NCI-H2196 (cell line): ENCODE results near the gene RBM33.
A peak's percentile ranks its signal among the peaks of the same experiment; 100 is the strongest.

Experiments
- DNase-seq: peaks from one replicate; lab custom pipeline; 2025; ENCODE audit not compliant: unreplicated experiment; lab: John Stamatoyannopoulos, UW

Gene RBM33

GRCh38 chr7:155722118-155722517, 77.7 kb downstream of the RBM33 start:
- DNase-seq: no peak

GRCh38 chr7:155722936-155723335, 78.5 kb downstream of the RBM33 start:
- DNase-seq: no peak

GRCh38 chr7:155724327-155725005, 80.0 kb downstream of the RBM33 start:
- no peak for DNase-seq

GRCh38 chr7:155725006-155725355, 80.5 kb downstream of the RBM33 start:
- no peak for DNase-seq

GRCh38 chr7:155727616-155728015, 83.2 kb downstream of the RBM33 start:
- DNase-seq: no peak

- no peak for DNase-seq
Observed at GRCh38 chr7:155728116-155728515, 83.7 kb downstream of the RBM33 start.

GRCh38 chr7:155729847-155730246, 85.4 kb downstream of the RBM33 start:
- no peak for DNase-seq

GRCh38 chr7:155731380-155731779, 86.9 kb downstream of the RBM33 start:
- no peak for DNase-seq

GRCh38 chr7:155731871-155732270, 87.4 kb downstream of the RBM33 start:
- DNase-seq: no peak

- no peak for DNase-seq
Observed at GRCh38 chr7:155732286-155732685, 87.8 kb downstream of the RBM33 start.

- no peak for DNase-seq
Observed at GRCh38 chr7:155733582-155734444, 89.4 kb downstream of the RBM33 start.

GRCh38 chr7:155734445-155734809, 90.0 kb downstream of the RBM33 start:
- DNase-seq: no peak

GRCh38 chr7:155735442-155736115, 91.1 kb downstream of the RBM33 start:
- no peak for DNase-seq

GRCh38 chr7:155737590-155737989, 93.1 kb downstream of the RBM33 start:
- no peak for DNase-seq

- DNase-seq: no peak
Observed at GRCh38 chr7:155738104-155738503, 93.6 kb downstream of the RBM33 start.

GRCh38 chr7:155738652-155739537, 94.4 kb downstream of the RBM33 start:
- DNase-seq: peak; percentile 21

GRCh38 chr7:155739538-155740143, 95.2 kb downstream of the RBM33 start:
- no peak for DNase-seq

- DNase-seq: no peak
Observed at GRCh38 chr7:155741082-155741481, 96.6 kb downstream of the RBM33 start.

GRCh38 chr7:155741805-155742204, 97.3 kb downstream of the RBM33 start:
- DNase-seq: no peak

- DNase-seq: no peak
Observed at GRCh38 chr7:155743177-155743576, 98.7 kb downstream of the RBM33 start.
